ENCODE results near the gene DDX5. TPM values are rescaled to one million over a fixed set of nuclear protein-coding genes. Genes with fewer than 3 reads are reported as not detected.

DDX5 gene
- total RNA-seq, 1 donor = 302 TPM

DNA sequence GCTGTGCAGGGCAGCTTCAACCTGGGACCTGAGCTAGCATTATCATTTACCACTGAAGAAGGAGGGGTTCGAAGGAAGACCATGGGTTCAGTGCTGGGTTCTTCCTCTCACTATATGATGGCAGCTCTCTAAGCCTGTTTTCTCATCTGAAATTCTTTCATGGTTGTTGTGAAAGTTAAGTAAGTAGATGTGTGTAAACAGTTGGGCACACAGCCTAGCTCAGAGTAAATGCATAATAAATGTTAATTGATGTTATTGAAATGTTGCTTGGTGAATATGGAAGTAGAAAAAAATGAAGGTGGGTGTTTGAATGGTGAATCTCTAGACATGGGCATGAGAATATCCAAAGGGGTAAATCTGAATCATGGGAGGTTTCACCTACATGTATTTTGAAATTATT is 9.7 kb upstream of the DDX5 start:
- no peak for TF ChIP-seq CTCF (IDR thresholded peaks at IDR 0.05; ENCODE audit: insufficient read depth, low read length)
- no peak overlapping the region for H3K4me3 ChIP-seq (ENCODE audit: low read depth, low read length)
- DNase-seq (ENCODE audit: low read depth) = no peak

DNA sequence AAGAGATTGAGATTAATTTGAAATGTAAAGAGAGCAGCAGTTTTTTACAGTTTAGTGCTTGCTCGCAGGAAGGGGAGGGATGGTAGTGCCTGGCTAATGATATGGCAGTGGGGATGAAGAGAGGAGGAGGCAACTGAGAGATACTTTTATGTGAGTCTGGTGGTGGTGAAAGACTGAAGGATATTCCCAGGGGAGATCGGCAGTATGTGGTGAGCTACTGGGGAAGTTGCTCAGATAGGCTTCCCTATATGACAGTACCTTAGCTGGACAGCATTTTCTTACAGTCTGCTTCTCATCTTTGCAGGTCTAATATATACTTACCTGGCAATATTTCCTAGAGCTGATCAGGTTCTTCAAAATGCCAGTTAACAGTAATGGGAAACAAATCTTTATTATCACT is 9.3 kb upstream of the DDX5 start:
- no peak for DNase-seq (ENCODE audit: low read depth)
- no peak for TF ChIP-seq CTCF (IDR thresholded peaks at IDR 0.05; ENCODE audit: insufficient read depth, low read length)
- H3K4me3 ChIP-seq (ENCODE audit: low read depth, low read length) = no peak overlapping the region

DNA sequence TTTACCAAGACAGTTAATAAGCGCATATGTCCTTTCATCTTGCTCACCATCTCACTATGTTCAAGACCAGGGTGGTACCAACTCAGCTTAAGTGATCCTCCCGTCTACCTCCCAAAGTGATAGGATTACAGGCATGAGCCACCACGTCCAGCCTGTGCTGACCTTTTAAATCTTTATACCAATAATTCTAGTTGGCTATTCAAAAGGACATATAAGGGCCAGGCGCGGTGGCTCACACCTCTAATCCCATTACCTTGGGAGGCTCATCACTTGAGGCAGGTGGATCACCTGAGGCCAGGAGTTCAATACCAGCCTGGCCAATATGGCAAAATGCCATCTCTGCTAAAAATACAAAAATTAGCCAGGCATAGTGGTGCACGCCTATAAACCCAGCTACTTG is 3.1 kb upstream of the DDX5 start:
- no peak for TF ChIP-seq CTCF (IDR thresholded peaks at IDR 0.05; ENCODE audit: insufficient read depth, low read length)
- no peak overlapping the region for H3K4me3 ChIP-seq (ENCODE audit: low read depth, low read length)
- DNase-seq (ENCODE audit: low read depth) = no peak

- peak overlapping the region; percentile 98 for H3K4me3 ChIP-seq (ENCODE audit: low read depth, low read length)
- no peak for DNase-seq (ENCODE audit: low read depth)
- TF ChIP-seq CTCF (IDR thresholded peaks at IDR 0.05; ENCODE audit: insufficient read depth, low read length) = no peak
Measured at GRCh38 chr17:64508683-64509082, 2.6 kb upstream of the DDX5 start.

GRCh38 chr17:64507413-64507782 is 1.3 kb upstream of the DDX5 start:
- peak; percentile 62 for TF ChIP-seq CTCF (IDR thresholded peaks at IDR 0.05; ENCODE audit: insufficient read depth, low read length)
- peak overlapping the region; percentile 98 for H3K4me3 ChIP-seq (ENCODE audit: low read depth, low read length)
- DNase-seq (ENCODE audit: low read depth) = peak; percentile 76

GRCh38 chr17:64506576-64507412 is 705 bp upstream of the DDX5 start, which contains the start of gene CEP95:
TSS of gene CEP95 (plus strand) at chr17:64506977. CDS start at chr17:64507098, 121 bp downstream.
- peak within 1 kb of the TSS; percentile 98 for H3K4me3 ChIP-seq (ENCODE audit: low read depth, low read length)
- DNase-seq (ENCODE audit: low read depth) = peak; percentile 99
- no peak for TF ChIP-seq CTCF (IDR thresholded peaks at IDR 0.05; ENCODE audit: insufficient read depth, low read length)
